ENCODE data around the gene CDH23.

The CDH23 gene

GRCh38 chr10:71818674-71819260, 422.0 kb downstream of the CDH23 start:
- DNase-seq (ENCODE audit: low read depth) = no peak

GRCh38 chr10:71819441-71819861, 422.7 kb downstream of the CDH23 start:
- no peak for DNase-seq (ENCODE audit: low read depth)

- no peak for DNase-seq (ENCODE audit: low read depth)
Observed at GRCh38 chr10:71819985-71820384, 423.3 kb downstream of the CDH23 start.

- DNase-seq (ENCODE audit: low read depth) = no peak
Observed at GRCh38 chr10:71820966-71821365, 424.2 kb downstream of the CDH23 start.

GRCh38 chr10:71821909-71822763, 425.4 kb downstream of the CDH23 start:
- DNase-seq (ENCODE audit: low read depth) = no peak

- no peak for DNase-seq (ENCODE audit: low read depth)
Observed at GRCh38 chr10:71823356-71823755, 426.6 kb downstream of the CDH23 start.

- DNase-seq (ENCODE audit: low read depth) = no peak
Observed at GRCh38 chr10:71824333-71824732, 427.6 kb downstream of the CDH23 start.

GRCh38 chr10:71825217-71825616, 428.5 kb downstream of the CDH23 start:
- DNase-seq (ENCODE audit: low read depth) = no peak

- no peak for DNase-seq (ENCODE audit: low read depth)
Observed at GRCh38 chr10:71827852-71828251, 431.1 kb downstream of the CDH23 start.

- no peak for DNase-seq (ENCODE audit: low read depth)
Observed at GRCh38 chr10:71828702-71829101, 432.0 kb downstream of the CDH23 start.

GRCh38 chr10:71829171-71829570, 432.5 kb downstream of the CDH23 start:
- DNase-seq (ENCODE audit: low read depth) = no peak

GRCh38 chr10:71829896-71830295, 433.2 kb downstream of the CDH23 start:
- DNase-seq (ENCODE audit: low read depth) = no peak

GRCh38 chr10:71830726-71831125, 434.0 kb downstream of the CDH23 start:
- DNase-seq (ENCODE audit: low read depth) = no peak

- DNase-seq (ENCODE audit: low read depth) = no peak
Observed at GRCh38 chr10:71831646-71832552, 435.2 kb downstream of the CDH23 start.

GRCh38 chr10:71832967-71833366, 436.2 kb downstream of the CDH23 start:
- no peak for DNase-seq (ENCODE audit: low read depth)

GRCh38 chr10:71833451-71834342, 437.0 kb downstream of the CDH23 start:
- no peak for DNase-seq (ENCODE audit: low read depth)

- DNase-seq (ENCODE audit: low read depth) = no peak
Observed at GRCh38 chr10:71834343-71834674, 437.6 kb downstream of the CDH23 start.

GRCh38 chr10:71835671-71836595, 439.2 kb downstream of the CDH23 start:
- no peak for DNase-seq (ENCODE audit: low read depth)

GRCh38 chr10:71836596-71836974, 439.9 kb downstream of the CDH23 start:
- no peak for DNase-seq (ENCODE audit: low read depth)

GRCh38 chr10:71837098-71837827, 440.5 kb downstream of the CDH23 start:
- no peak for DNase-seq (ENCODE audit: low read depth)

All from stimulated activated CD8-positive, alpha-beta memory T cell treated with anti-CD3 and anti-CD28 coated beads, Interleukin-4, amount 100 ng/mL, for 24 hours (primary cell).